K562 (cell line): ENCODE measurements around the gene CDC45. TPM values are rescaled to one million over a fixed set of nuclear protein-coding genes. Genes with fewer than 3 reads are reported as not detected.

ENCODE experiments used
- CSDE1 ChIP-seq, 2 experiments: fragments of 450-650 bp; IDR thresholded peaks; 2 replicates each; pipeline ENCODE4 v1.6.1; 2016; ENCODE audit warnings: mild to moderate bottlenecking in 1 of 2
- HMGXB4 ChIP-seq: sonication (generic); formaldehyde crosslinking; IDR thresholded peaks from 2 replicates; pipeline ENCODE4 v1.8.1; 2023; ENCODE audit warnings: mild to moderate bottlenecking, missing genetic modification reagents
- ID3 ChIP-seq, 2 experiments: fragments of 250-450 bp in 1 of 2; fragments of 450-650 bp in 1 of 2; sonication (Bioruptor Pico) in 1 of 2; IDR thresholded peaks; 2 replicates each; pipeline versions ENCODE4 v1.6.1 to v1.8.0; 2016 to 2021; ENCODE audit warnings: mild to moderate bottlenecking in 2 of 2, moderate library complexity in 2 of 2, missing compliant biosample characterization in 1 of 2, missing genetic modification characterization in 1 of 2
- IRF2 ChIP-seq: sonication (generic); formaldehyde crosslinking; IDR thresholded peaks from 2 replicates; pipeline ENCODE4 v1.8.1; 2022; ENCODE audit warnings: mild to moderate bottlenecking, missing genetic modification reagents
- KHSRP ChIP-seq: fragments of 450-650 bp; IDR thresholded peaks from 2 replicates; pipeline ENCODE4 v1.6.1; 2017
- MAFF ChIP-seq: IDR thresholded peaks from 2 replicates; pipeline ENCODE4 v1.6.1; 2012; ENCODE audit warnings: low read length, improper control_type of control experiment
- MAFK ChIP-seq: IDR thresholded peaks from 2 replicates; pipeline ENCODE4 v1.6.1; 2011; ENCODE audit warnings: low read length, improper control_type of control experiment
- PATZ1 ChIP-seq: fragments of 250-450 bp; sonication (Bioruptor Pico); IDR thresholded peaks from 2 replicates; pipeline ENCODE4 v1.5.0; 2020; ENCODE audit warnings: mild to moderate bottlenecking, borderline replicate concordance
- RBM17 ChIP-seq: fragments of 200-400 bp; formaldehyde crosslinking; IDR thresholded peaks from 2 replicates; pipeline ENCODE4 v1.6.1; 2017; ENCODE audit warnings: low read depth, mild to moderate bottlenecking, low read length, borderline replicate concordance
- SPI1 ChIP-seq: IDR thresholded peaks from 2 replicates; pipeline ENCODE4 v1.6.1; 2011; ENCODE audit warnings: low read depth, low read length, control low read depth, borderline replicate concordance
- TEAD2 ChIP-seq: fragments of 450-650 bp; IDR thresholded peaks from 2 replicates; pipeline ENCODE4 v1.6.1; 2016; ENCODE audit warnings: missing genetic modification characterization, control low read depth, missing compliant biosample characterization
- YY1 ChIP-seq, 3 experiments: IDR thresholded peaks; 2 replicates each; pipeline ENCODE4 v1.6.1; 2011; ENCODE audit warnings: low read length in 2 of 3, mild to moderate bottlenecking in 2 of 3, moderate library complexity in 2 of 3, borderline replicate concordance in 1 of 3, control low read depth in 1 of 3, low read depth in 1 of 3; ENCODE audit not compliant: insufficient read depth in 3 of 3, insufficient replicate concordance in 2 of 3, control insufficient read depth in 1 of 3, insufficient read length in 1 of 3; ENCODE audit errors: extremely low read depth in 1 of 3
- ZBTB11 ChIP-seq, 3 experiments: fragments of 200-800 bp in 1 of 3; fragments of 250-450 bp in 1 of 3; fragments of 450-650 bp in 1 of 3; sonication (Bioruptor Pico) in 1 of 3; sonication (Bioruptor generic) in 1 of 3; formaldehyde crosslinking in 1 of 3; IDR thresholded peaks; 2 replicates each; pipeline versions ENCODE4 v1.6.1 to v1.8.0; 2016 to 2022; ENCODE audit warnings: mild to moderate bottlenecking in 2 of 3, missing genetic modification characterization in 2 of 3, missing compliant biosample characterization in 1 of 3, moderate library complexity in 1 of 3
- ZBTB49 ChIP-seq: sonication (generic); formaldehyde crosslinking; IDR thresholded peaks from 2 replicates; pipeline ENCODE4 v1.8.0; 2022; ENCODE audit warnings: missing genetic modification reagents, mild to moderate bottlenecking, borderline replicate concordance
- ZNF197 ChIP-seq: fragments of 200-800 bp; sonication (Bioruptor generic); IDR thresholded peaks from 2 replicates; pipeline ENCODE4 v1.6.1; 2016; ENCODE audit warnings: low read depth, missing genetic modification characterization, missing compliant biosample characterization
- ZNF77 ChIP-seq: fragments of 250-450 bp; sonication (Bioruptor Pico); IDR thresholded peaks from 2 replicates; pipeline ENCODE4 v1.5.0; 2020
- polyA plus RNA-seq, 8 experiments: library from polyadenylated mRNA; depleted of rRNA in 4 of 8; stranded (reverse) in 5 of 8; unstranded in 3 of 8; fragments of >200 nt; fragmentation: Nextera tagmentation in 2 of 8; fragmentation: Illumina TruSeq in 1 of 8; extraction: Ambion mirVana in 2 of 8; extraction: Trizol in 1 of 8; gene quantifications; 2 replicates each; pipeline versions ENCODE4 v1.2.1 to v1.2.3, GENCODE V29; 2011 to 2014; ENCODE audit warnings: inconsistent platforms in 1 of 8, missing spikeins in 1 of 8
- total RNA-seq, 7 experiments: library from RNA; depleted of rRNA in 6 of 7; stranded (reverse); fragments of >200 nt in 6 of 7; fragmentation: Illumina TruSeq in 2 of 7; extraction: Trizol in 2 of 7; gene quantifications; 2 replicates each; pipeline versions ENCODE4 v1.2.1 to v1.2.3, GENCODE V29; 2011 to 2021; ENCODE audit warnings: low replicate concordance in 1 of 7

CDC45 gene
- total and polyA plus RNA-seq, 9 of the 15 experiments (the other 6 are each of a cell fraction or from before 2014, with no cell fraction given): 251 to 580 (median 410) TPM

- TF ChIP-seq KHSRP (no peak), TEAD2 (tag) (peak; percentile 33; the same call in 1 of the 2 replicates), YY1 (IDR thresholded peaks at IDR 0.05; ENCODE audit: borderline replicate concordance in 1 of 3, control insufficient read depth in 1 of 3, extremely low read depth in 1 of 3, insufficient read depth in 3 of 3, insufficient read length in 1 of 3, insufficient replicate concordance in 2 of 3, low read depth in 1 of 3, low read length in 2 of 3) (peak in 2 of 3 experiments; percentile 50 to 91), ZNF77 (CRISPR knock-in tag) (no peak), RBM17 (peak; percentile 98; the same call in 1 of the 2 replicates), ZBTB11 (CRISPR knock-in tag; IDR thresholded peaks at IDR 0.05) (peak in 1 of 3 experiments; percentile 100; a peak in 2 of 6 replicates), IRF2 (CRISPR knock-in tag) (no peak), CSDE1 (IDR thresholded peaks at IDR 0.05) (no peak), ZNF197 (CRISPR knock-in tag) (no peak), PATZ1 (no peak), HMGXB4 (CRISPR knock-in tag) (peak; percentile 25; the same call in 1 of the 2 replicates), MAFK (peak; percentile 11; the same call in 1 of the 2 replicates), ID3 (CRISPR knock-in tag; IDR thresholded peaks at IDR 0.05) (no peak), ID3 (tag; IDR thresholded peaks at IDR 0.05) (no peak), ZBTB49 (CRISPR knock-in tag) (no peak), SPI1 (no peak), MAFF (no peak)
Measured at GRCh38 chr22:19431649-19432132, 48.0 kb upstream of the CDC45 start, which contains the start of gene HIRA (continued).
